B cell (primary cell): ENCODE measurements around the gene HIP1R. TPM values are rescaled to one million over a fixed set of nuclear protein-coding genes. Genes with fewer than 3 reads are reported as not detected.
"Not testable (repeated sequence)": the region's sequence is repeated elsewhere in the genome, so short reads cannot be mapped to it uniquely, and the experiment has no call there.

Source experiments
- ATAC-seq: fragments of 200-7000 bp; cut with Tn5 transposase; one replicate; pipeline ENCODE4 v1.10.0; 2021; ENCODE audit warnings: low read depth, mild to moderate bottlenecking, moderate number of reproducible peaks, moderate library complexity
- CTCF ChIA-PET: fragments of 350-600 bp; sonication (Branson Sonifier 250); formaldehyde crosslinking; loops from one replicate; lab custom pipeline; 2021; ENCODE audit warnings: antibody characterized with exemption, inconsistent platforms; lab: Charles Lee
- POLR2A ChIA-PET: fragments of 350-600 bp; sonication (Branson Sonifier 250); formaldehyde crosslinking; loops from one replicate; lab custom pipeline; 2021; ENCODE audit warnings: antibody characterized with exemption; lab: Charles Lee
- DNase-seq: peaks from one replicate; pipeline ENCODE4 v3.0.0; 2013
- H2AFZ ChIP-seq: 2 replicates; pipeline ENCODE4 v1.6.1; 2012; ENCODE audit warnings: mild to moderate bottlenecking, low read depth, low read length; ENCODE audit not compliant: insufficient read depth, poor library complexity, severe bottlenecking
- H3K27ac ChIP-seq, 2 donors: 1 replicate in 1 of 2; 2 replicates in 1 of 2; pipeline ENCODE4 v1.5.1; 2012 to 2013; ENCODE audit warnings: low read length in 2 of 2, mild to moderate bottlenecking in 2 of 2, moderate library complexity in 1 of 2
- H3K27me3 ChIP-seq, 4 experiments: fragments of 200-600 bp in 1 of 4; sonication (generic) in 1 of 4; replicated peaks in 1 of 4; 1 replicate in 2 of 4; 2 replicates in 2 of 4; pipeline versions ENCODE4 v1.6.1 to v1.7.0; 2013 to 2016; ENCODE audit warnings: low read length in 3 of 4, mild to moderate bottlenecking in 2 of 4, mixed read lengths in 1 of 4, moderate library complexity in 1 of 4; ENCODE audit not compliant: insufficient read depth in 4 of 4, control insufficient read depth in 3 of 4; ENCODE audit errors: control extremely low read depth in 1 of 4
- H3K36me3 ChIP-seq, 2 experiments: replicated peaks in 1 of 2; 1 replicate in 1 of 2; 2 replicates in 1 of 2; pipeline versions ENCODE4 v1.6.1 to v1.7.1; 2013; ENCODE audit warnings: low read length in 1 of 2; ENCODE audit not compliant: insufficient read depth in 2 of 2, control insufficient read depth in 1 of 2; ENCODE audit errors: control extremely low read depth in 1 of 2, extremely low read depth in 1 of 2
- H3K4me1 ChIP-seq, 2 donors: fragments of 200-600 bp in 1 of 2; sonication (generic) in 1 of 2; 1 replicate in 1 of 2; 2 replicates in 1 of 2; pipeline versions ENCODE4 v1.5.1 to v1.6.1; 2013 to 2017; ENCODE audit warnings: low read length in 2 of 2; ENCODE audit not compliant: control insufficient read depth in 2 of 2, insufficient read depth in 2 of 2
- H3K4me2 ChIP-seq: replicated peaks from 2 replicates; pipeline ENCODE3; 2012; ENCODE audit warnings: mild to moderate bottlenecking, low read depth, low read length; ENCODE audit not compliant: poor library complexity, severe bottlenecking
- H3K4me3 ChIP-seq, 5 experiments: fragments of 200-600 bp in 1 of 5; sonication (generic) in 1 of 5; 1 replicate in 3 of 5; 2 replicates in 2 of 5; pipeline versions ENCODE4 v1.5.1 to v1.7.0; 2011 to 2016; ENCODE audit warnings: low read length in 4 of 5, mild to moderate bottlenecking in 4 of 5, low read depth in 2 of 5, control low read depth in 1 of 5, moderate library complexity in 1 of 5; ENCODE audit not compliant: insufficient read depth in 1 of 5; ENCODE audit errors: control extremely low read depth in 1 of 5, extremely low read depth in 1 of 5
- H3K79me2 ChIP-seq: fragments of 200-600 bp; sonication (generic); one replicate; pipeline ENCODE4 v1.6.0; 2016; ENCODE audit warnings: low read length; ENCODE audit not compliant: control insufficient read depth, insufficient read depth
- H3K9ac ChIP-seq: fragments of 200-600 bp; sonication (generic); 2 replicates; pipeline ENCODE4 v1.6.1; 2017; ENCODE audit warnings: mild to moderate bottlenecking, low read length, moderate library complexity
- H3K9me3 ChIP-seq, 3 donors: one replicate each; pipeline versions ENCODE4 v1.6.1 to v1.7.1; 2013; ENCODE audit warnings: low read length in 2 of 3; ENCODE audit not compliant: control insufficient read depth in 2 of 3, insufficient read depth in 1 of 3; ENCODE audit errors: control extremely low read depth in 1 of 3
- H4K20me1 ChIP-seq: 2 replicates; pipeline ENCODE4 v1.6.0; 2012; ENCODE audit warnings: mild to moderate bottlenecking, low read length; ENCODE audit not compliant: insufficient read depth, control insufficient read depth, poor library complexity, severe bottlenecking
- H3K27ac Mint-ChIP-seq: one replicate; pipeline ENCODE4 v1.8.0; 2021; ENCODE audit warnings: mixed read lengths
- H3K27me3 Mint-ChIP-seq: one replicate; pipeline ENCODE4 v1.8.0; 2021; ENCODE audit warnings: mixed read lengths
- H3K4me1 Mint-ChIP-seq: one replicate; pipeline ENCODE4 v1.8.0; 2021; ENCODE audit warnings: mixed read lengths
- H3K4me3 Mint-ChIP-seq: one replicate; pipeline ENCODE4 v1.8.0; 2021; ENCODE audit warnings: mixed read lengths
- H3K9me3 Mint-ChIP-seq: one replicate; pipeline ENCODE4 v1.8.0; 2022; ENCODE audit warnings: mixed read lengths; ENCODE audit not compliant: insufficient read depth
- EZH2 ChIP-seq: IDR thresholded peaks from 2 replicates; pipeline ENCODE4 v1.6.1; 2012; ENCODE audit warnings: borderline replicate concordance, low read depth, mild to moderate bottlenecking, moderate library complexity, low read length; ENCODE audit not compliant: insufficient read depth, poor library complexity, severe bottlenecking
- WGBS: methylation state at CpG from one replicate; pipeline ENCODE4 v1.1.5; 2013; ENCODE audit warnings: missing lambda C conversion rate; ENCODE audit not compliant: insufficient coverage; 5-methylcytosine and 5-hydroxymethylcytosine counted together
- intact Hi-C: fragments of 100-400 bp; cut with micrococcal nuclease; formaldehyde crosslinking; loops from one replicate; pipeline ENCODE4 v1.10.0; 2022
- polyA plus RNA-seq: library from polyadenylated mRNA; depleted of rRNA; stranded (reverse); fragments of >200 nt; gene quantifications from 2 replicates; pipeline ENCODE4 v1.2.3, GENCODE V29; 2012
- total RNA-seq, 2 donors: library from RNA; stranded (reverse); fragments of 120-200 nt in 1 of 2; gene quantifications; 1 replicate in 1 of 2; 2 replicates in 1 of 2; pipeline versions ENCODE4 v1.2.3 to v1.2.4, GENCODE V29; 2013 to 2022
- TF ChIP-seq, protein P1 (sequence below): fragments of 200-600 bp; IDR thresholded peaks from one replicate; pipeline ENCODE4 v1.8.0; 2022; ENCODE audit warnings: antibody characterized with exemption, mild to moderate bottlenecking

HIP1R gene
- total and polyA plus RNA-seq, 2 donors (not counting 1 experiment from before 2014, with no cell fraction given): 289 to 390 TPM

DNA sequence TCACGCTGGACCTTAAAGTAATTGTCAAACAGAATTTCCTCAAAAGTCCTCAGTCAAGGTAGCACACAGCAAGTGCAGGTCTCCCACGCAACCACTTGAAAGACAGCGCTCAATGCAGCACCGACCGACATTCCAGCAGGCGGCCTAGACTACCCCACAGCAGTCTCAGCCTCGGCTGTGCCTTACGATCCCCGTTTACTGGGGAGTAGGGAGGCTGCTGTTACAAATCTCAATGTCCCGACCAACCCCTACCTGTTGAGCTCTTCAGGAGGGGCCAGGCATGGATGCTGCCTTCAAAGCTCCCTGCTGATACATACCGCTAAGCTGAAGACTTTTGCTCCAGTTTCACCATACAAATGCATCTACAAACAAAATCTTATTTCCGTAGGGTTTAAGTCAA, 38.8 kb downstream of the HIP1R start:
- TF ChIP-seq, protein P1, sequence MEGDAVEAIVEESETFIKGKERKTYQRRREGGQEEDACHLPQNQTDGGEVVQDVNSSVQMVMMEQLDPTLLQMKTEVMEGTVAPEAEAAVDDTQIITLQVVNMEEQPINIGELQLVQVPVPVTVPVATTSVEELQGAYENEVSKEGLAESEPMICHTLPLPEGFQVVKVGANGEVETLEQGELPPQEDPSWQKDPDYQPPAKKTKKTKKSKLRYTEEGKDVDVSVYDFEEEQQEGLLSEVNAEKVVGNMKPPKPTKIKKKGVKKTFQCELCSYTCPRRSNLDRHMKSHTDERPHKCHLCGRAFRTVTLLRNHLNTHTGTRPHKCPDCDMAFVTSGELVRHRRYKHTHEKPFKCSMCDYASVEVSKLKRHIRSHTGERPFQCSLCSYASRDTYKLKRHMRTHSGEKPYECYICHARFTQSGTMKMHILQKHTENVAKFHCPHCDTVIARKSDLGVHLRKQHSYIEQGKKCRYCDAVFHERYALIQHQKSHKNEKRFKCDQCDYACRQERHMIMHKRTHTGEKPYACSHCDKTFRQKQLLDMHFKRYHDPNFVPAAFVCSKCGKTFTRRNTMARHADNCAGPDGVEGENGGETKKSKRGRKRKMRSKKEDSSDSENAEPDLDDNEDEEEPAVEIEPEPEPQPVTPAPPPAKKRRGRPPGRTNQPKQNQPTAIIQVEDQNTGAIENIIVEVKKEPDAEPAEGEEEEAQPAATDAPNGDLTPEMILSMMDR: no peak
- no peak for TF ChIP-seq EZH2
- peaks cover 95% of the 10 kb centered on the region for H3K4me1 Mint-ChIP-seq
- Histone ChIP-seq H3K9me3 (no peaks in the 10 kb centered on the region), H3K4me1 (peaks cover 98 to 100% of the 10 kb centered on the region in 2 donors), H4K20me1 (peaks cover 28% of the 10 kb centered on the region), H3K9ac (no peak overlapping the region), H3K27me3 (no peaks in the 10 kb centered on the region), H3K79me2 (peaks cover 91% of the 10 kb centered on the region), H3K27ac (no peak overlapping the region), H3K36me3 (peaks cover 1 to 23% of the 10 kb centered on the region in 2 experiments), H2AFZ (no peak overlapping the region), H3K4me2 (peak overlapping the region; percentile 94), H3K4me3 (no peak overlapping the region)
- no peak for DNase-seq
- WGBS: 94% methylated on average over 9 of the region's 12 CpGs
- no peaks in the 10 kb centered on the region for H3K9me3 Mint-ChIP-seq
- intact Hi-C loops: no loop called here
- no peaks in the 10 kb centered on the region for H3K27me3 Mint-ChIP-seq
- no peak for ATAC-seq
- ChIA-PET POLR2A (no interaction called here), CTCF (interaction anchor here (0.6 to 0.9 kb wide), 4 partner anchors 14 to 363 kb away, joined by 3 read pairs; no protein-coding TSS in a partner anchor)
- peak overlapping the region; percentile 86 for H3K4me3 Mint-ChIP-seq
- H3K27ac Mint-ChIP-seq: peak overlapping the region; percentile 68

DNA sequence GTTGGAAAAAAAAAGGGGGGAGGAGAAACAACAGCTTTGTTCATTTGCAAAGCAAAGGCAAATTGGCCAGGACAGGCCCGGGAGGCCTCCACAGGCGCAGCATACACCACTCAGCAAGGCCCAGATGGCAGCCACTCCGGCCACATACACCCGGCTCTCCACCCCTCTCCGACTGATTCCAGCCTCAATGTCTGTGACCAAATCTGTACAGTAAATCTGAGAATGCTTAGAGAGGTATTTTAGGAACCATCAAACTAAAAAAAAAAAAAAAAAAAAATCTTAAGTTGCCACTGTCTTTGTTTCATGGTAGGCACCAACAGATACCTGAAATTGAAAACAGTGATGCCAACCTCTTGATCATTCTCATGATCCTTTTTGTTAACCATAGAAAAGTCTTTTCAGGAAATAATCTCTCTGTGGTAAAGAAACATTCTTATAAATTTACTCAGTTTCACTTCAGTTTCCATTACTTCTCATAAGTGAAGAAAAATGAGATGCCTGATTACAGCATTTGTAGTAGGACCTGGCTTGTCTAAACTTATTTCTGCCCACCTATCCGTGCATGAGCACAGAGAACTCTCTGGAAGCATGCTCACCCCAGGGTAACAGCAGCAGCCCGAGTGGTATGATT, 40.4 kb downstream of the HIP1R start:
- Mint-ChIP-seq H3K27me3 (no peaks in the 10 kb centered on the region), H3K4me1 (peaks cover 95% of the 10 kb centered on the region), H3K9me3 (no peaks in the 10 kb centered on the region), H3K4me3 (peak overlapping the region; percentile 72), H3K27ac (peak overlapping the region; percentile 85)
- intact Hi-C loops: no loop called here
- Histone ChIP-seq H3K27me3 (no peaks in the 10 kb centered on the region), H3K9ac (peak overlapping the region; percentile 35), H3K9me3 (no peaks in the 10 kb centered on the region), H3K4me3 (peak overlapping the region in 2 of 5 experiments; percentile 11 to 33), H2AFZ (no peak overlapping the region), H4K20me1 (peaks cover 44% of the 10 kb centered on the region), H3K4me2 (peak overlapping the region; percentile 65), H3K79me2 (peaks cover 91% of the 10 kb centered on the region), H3K27ac (peak overlapping the region; percentile 56 to 70), H3K4me1 (peaks cover 98 to 100% of the 10 kb centered on the region in 2 donors), H3K36me3 (peaks cover 1 to 7% of the 10 kb centered on the region in 2 experiments)
- DNase-seq (peak; percentile 54), ATAC-seq (peak; percentile 18)
- ChIA-PET CTCF (no interaction called here), POLR2A (interaction anchor here (0.8 kb wide), 1 partner anchor 420 kb away, joined by 4 read pairs; no protein-coding TSS in a partner anchor)
- no CpG with 5 or more reads among the region's 7 CpGs for WGBS
- TF ChIP-seq, protein P1: no peak
- TF ChIP-seq EZH2: no peak

DNA sequence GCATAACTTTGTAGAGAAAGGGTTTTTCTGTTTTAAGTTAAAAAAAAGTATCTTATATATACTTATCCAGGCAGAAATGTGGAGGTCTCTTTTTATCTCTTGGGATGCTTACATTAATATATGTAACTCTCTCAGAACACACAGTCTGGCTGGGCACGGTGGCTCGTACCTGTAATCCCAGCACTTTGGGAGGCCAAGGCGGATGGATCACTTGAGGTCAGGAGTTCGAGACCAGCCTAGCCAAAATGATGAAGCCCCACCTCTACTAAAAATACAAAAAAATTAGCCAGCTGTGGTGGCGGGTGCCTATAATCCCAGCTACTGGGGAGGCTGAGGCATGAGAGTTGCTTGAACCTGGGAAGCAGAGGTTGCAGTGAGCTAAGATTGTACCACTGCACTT, 41.0 kb downstream of the HIP1R start:
- intact Hi-C loops, H3K9me3 ChIP-seq, H3K9me3 Mint-ChIP-seq, H3K27me3 Mint-ChIP-seq, ATAC-seq, H3K4me3 ChIP-seq, H3K36me3 ChIP-seq, H3K27me3 ChIP-seq, H2AFZ ChIP-seq, DNase-seq, CTCF ChIA-PET: not testable (repeated sequence)
- Mint-ChIP-seq H3K4me1 (peaks cover 95% of the 10 kb centered on the region), H3K27ac (peak overlapping the region; percentile 47), H3K4me3 (peak overlapping the region; percentile 72)
- Histone ChIP-seq H3K4me2 (peak overlapping the region; percentile 65), H3K79me2 (peaks cover 91% of the 10 kb centered on the region), H3K9ac (peak overlapping the region; percentile 35), H4K20me1 (peaks cover 50% of the 10 kb centered on the region), H3K27ac (peak overlapping the region in 1 of 2 donors; percentile 70), H3K4me1 (peaks cover 98 to 100% of the 10 kb centered on the region in 2 donors)
- no CpG with 5 or more reads among the region's 5 CpGs for WGBS
- POLR2A ChIA-PET: interaction anchor here (0.7 kb wide), 1 partner anchor 12 kb away, joined by 3 read pairs; no protein-coding TSS in a partner anchor
